Smooth muscle cell of the brain vasculature (primary cell): ENCODE results near the gene SPINT3.
"Not testable (repeated sequence)": the region's sequence is repeated elsewhere in the genome, so short reads cannot be mapped to it uniquely, and the experiment has no call there.

ENCODE experiments used
- DNase-seq: peaks from one replicate; pipeline ENCODE4 v3.0.0-alpha.2; 2012; ENCODE audit warnings: low read depth, low spot score

Gene SPINT3

DNA sequence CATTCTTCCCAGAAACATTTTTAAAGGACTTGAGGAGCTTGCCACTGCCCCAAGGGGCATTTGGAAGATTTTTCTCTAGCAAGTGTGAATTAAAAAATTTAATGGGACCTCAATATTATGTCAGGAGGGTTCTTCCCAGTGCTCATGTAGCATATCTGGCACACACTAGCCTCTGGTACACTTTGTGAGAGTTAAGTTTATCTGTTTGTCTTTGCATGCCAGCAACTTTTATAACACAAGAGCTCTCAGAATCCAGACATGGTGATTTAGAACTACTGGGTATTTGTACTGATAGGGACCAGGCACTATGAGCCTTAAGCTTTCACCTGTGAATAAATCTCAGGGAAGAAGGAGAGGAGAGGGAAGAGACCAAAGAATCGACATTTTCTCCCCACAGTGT lies 12.9 kb downstream of the SPINT3 start:
- no peak for DNase-seq

DNA sequence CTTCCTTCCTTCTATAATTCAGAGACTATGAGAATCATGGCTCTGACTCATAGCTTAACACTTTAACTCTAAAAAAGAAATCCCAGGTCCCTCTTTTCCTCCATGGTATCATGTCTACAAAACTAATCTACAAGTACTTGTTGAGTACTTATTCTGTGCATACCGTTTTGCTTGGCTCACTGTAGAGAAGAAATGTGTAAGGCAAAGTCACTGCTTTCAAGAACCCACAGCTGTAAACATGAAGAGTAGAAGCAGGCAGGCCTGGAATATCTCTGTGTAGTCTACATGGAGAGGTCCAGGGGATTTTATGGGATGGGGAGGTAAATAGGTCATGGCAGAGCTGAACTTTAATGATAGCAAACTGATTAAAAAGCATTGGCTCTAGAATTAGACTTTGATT lies 13.8 kb downstream of the SPINT3 start:
- DNase-seq = no peak

DNA sequence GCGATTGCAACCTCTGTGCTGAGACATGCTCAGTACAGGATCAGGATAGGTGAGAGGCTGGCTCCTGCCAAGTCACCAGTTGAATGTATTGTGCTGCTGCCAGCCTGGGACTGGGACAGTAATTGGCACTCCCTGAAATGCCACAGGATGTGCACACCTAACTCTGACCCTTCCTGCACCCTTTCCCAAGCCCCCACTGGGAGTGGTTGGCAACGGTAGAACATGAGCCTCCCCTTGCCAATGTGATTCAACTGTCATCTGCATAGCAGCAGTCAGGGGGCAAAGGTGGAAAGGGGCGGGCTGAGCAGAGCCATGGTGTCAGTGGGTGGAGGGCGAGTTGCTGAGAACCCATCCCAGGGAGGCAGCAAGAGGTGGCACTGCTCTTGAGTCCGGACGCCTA lies 15.4 kb downstream of the SPINT3 start:
- no peak for DNase-seq

DNA sequence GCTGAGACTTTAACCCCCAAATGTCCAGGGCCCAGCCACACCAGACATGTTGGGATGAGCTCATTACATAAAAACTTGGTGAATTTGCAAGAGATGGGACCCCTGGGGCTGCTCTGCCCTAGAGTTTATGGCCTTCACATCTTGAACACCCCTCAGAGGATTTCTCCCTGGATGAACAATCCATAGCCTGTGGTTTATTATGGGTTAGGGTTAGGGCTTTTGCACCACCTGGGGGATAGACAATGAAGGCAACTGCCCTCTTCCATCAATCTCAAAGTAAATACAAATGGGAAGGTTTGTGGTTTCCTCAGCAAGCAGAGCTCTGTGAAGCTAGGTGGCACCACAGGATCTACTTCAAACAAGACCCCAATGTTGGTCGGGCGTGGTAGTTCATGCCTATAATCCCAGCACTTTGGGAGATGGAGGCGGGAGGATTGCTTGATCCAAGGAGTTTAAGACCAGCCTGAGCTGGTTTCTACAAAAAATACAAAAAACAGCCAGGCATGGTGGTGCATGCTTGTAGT lies 17.4 kb downstream of the SPINT3 start:
- no peak for DNase-seq

DNA sequence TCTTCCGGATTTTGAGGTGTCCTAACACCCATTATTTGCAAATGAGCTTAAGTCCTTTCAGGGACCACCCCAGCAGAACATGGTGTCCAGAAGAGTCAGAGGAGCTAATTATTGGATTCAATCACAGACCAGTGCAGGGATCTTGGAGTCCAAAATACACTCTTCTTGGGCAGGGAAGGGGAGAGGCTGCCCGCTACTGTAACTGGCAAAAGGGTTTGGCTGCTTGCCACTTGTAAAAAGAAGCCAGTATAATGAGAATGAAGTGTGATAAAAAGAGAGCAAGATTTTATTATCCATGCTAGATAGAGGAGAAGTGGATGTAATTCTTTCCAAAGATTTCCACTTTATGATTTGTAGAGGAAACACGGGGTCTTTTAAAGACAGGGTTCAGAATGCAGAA lies 19.3 kb downstream of the SPINT3 start:
- DNase-seq = no peak

DNA sequence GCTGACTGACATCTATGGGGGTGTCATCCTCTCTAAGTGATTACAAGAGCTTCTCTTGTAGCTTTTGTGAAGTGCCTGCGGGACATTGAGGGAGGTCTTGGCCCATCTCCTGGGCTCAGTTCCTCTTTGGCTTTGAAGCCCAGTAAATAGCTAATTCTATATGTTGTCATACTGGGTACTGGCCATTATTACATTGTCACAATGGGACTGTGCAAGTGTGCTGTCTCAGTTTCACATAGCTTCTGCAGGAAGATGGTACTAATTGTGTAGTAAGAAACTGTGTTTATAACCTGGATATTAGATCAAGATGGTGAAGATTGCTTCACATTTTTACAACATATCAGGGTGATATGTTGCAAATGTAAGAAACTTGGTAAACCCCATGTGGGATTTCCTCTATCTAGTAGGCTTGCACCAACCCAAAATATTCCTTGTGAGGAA lies 19.9 kb downstream of the SPINT3 start:
- no peak for DNase-seq

DNA sequence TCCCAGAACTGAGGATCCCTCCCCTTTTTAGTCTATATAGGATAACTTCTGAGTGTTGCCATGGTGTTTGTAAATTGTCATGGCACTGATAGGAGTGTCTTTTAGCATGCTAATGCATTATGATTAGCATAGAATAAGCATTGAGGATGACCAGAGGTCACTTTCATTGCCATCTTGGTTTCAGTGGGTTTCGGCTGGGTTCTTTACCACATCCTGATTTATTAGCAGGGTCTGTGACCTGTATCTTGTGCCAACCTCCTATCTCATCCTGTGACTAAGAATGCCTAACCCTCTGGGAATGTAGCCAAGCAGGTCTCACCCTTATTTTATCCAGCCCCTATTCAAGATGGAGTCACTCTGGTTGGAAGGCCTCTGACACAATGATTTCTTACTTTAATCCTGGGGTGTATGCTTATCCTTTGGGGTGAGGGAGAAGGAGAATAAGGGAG lies 26.3 kb downstream of the SPINT3 start:
- DNase-seq = no peak

DNA sequence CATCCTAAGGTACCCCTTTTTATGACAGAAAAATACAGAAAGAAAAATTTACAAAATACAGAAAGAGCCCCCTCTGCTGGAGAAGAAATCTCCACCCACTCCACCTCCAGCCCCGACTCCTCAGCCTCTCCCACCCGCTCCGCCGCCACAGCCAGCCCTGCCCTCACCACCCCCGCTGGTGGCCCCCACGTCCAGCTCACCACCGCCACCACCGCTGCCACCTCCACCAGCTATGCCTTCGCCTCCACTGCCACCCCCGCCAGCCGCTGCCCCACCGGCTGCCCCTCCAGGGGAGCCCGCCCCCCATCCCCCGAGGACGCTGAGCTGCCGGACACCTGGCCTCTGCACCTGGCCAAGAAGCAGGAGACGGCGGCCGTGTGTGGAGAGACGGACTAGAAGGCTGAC lies 28.2 kb downstream of the SPINT3 start:
- DNase-seq = no peak

DNA sequence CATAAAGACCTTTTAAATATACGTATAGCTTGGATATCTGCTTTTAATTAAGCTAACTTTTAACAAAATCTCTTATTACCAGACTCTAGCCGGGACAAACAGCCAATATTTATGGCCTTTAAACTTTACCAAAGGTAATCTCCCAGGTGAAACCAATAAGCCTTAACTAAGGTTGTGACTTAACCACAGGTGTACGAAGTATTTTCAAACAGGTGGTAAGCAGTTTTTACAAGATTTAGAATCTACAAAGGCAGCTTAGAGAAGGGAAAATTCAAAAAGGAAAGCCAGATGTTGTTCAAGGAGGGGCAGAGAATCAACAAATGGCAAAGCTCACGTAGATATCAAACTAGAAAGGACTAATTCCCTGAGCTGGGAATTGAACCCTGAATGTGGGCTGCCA lies 30.0 kb downstream of the SPINT3 start:
- no peak for DNase-seq

DNA sequence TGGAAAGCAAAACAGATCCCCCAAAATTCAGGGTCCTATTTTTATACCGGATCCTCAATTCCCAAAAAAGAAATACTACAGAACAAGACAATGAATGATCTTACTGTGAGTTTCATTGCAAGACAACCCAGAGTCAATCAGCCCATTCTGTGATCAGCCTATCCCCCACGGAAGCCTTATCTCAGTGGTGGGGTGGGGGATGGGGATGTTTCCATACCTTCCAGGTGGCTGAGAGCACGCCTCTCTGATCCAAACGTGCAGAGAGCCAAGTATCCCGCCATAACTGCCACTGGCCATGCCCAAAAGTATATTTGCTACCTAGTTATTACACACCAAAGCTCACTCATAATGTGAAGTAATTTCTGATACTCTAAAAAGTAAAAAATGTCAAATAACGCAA lies 30.7 kb downstream of the SPINT3 start:
- no peak for DNase-seq

DNA sequence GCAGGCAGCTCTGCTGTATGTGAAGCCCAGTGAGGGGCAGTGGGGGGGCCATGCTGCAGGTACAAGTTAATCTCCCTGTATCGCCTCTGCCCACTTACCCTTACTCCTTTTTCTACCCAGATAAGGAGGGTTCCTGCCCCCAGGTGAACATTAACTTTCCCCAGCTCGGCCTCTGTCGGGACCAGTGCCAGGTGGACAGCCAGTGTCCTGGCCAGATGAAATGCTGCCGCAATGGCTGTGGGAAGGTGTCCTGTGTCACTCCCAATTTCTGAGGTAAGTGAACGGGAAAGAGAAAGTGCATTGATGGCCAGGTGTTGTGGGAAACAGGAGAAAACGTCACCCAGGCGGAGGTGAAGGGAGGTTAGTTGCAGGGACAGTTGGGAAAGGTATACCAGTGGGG lies 35.6 kb downstream of the SPINT3 start:
- no peak for DNase-seq

DNA sequence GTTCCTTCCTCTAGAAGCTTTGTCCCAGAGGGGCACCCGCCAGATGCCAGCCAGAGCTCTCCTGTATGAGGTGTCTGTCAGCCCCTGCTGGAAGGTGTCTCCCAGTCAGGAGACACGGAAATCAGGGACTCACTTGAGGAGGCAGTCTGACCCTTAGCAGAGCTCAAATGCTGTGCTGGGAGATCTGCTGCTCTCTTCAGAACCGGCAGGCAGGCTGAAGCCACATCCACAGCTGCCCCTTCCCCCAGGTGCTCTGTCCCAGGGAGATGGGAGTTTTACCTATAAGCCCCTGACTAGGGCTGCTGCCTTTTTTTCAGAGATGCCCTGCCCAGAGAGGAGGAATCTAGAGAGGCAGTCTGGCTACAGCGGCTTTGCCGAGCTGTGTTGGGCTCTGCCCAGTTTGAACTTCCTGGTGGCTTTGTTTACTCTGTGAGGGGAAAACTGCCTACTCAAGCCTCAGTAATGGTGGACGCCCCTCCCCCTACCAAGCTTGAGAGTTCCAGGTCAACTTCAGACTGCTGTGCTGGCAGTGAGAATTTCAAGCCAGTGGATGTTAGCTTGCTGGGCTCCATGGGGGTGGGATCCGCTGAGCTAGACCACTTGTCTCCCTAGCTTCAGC lies 37.8 kb downstream of the SPINT3 start:
- not testable (repeated sequence) for DNase-seq

DNA sequence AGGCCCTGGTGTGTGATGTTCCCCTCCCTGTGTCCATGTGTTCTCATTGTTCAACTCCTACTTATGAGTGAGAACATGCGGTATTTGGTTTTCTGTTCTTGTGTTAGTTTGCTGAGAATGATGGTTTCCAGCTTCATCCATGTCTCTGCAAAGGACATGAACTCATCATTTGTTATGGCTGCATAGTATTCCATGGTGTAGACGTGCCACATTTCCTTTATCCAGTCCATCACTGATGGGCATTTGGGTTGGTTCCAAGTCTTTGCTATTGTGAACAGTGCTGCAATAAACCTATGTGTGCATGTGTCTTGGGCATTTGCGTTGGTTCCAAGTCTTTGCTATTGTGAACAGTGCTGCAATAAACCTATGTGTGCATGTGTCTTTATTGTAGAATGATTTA lies 43.1 kb downstream of the SPINT3 start:
- DNase-seq = not testable (repeated sequence)

DNA sequence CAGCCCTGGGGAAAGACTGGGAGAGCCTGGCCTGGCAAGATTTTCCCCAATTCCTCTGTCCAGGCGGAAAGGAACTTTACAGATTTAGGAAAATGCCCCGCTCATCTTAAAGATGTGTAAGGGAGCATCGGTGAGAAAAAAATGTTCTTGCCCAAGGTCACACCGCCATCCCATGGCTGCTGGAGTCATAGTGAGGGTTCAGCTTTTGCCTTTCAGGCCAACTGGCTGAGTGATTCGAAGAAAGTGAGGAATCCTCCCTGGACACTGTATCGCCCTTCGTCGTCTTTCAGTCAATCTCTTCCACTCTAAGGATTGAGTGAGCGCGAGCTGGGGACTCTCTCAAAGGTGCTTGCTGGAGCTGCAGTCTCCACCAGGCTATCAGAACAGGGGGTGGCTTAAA lies 44.5 kb downstream of the SPINT3 start:
- DNase-seq = no peak

DNA sequence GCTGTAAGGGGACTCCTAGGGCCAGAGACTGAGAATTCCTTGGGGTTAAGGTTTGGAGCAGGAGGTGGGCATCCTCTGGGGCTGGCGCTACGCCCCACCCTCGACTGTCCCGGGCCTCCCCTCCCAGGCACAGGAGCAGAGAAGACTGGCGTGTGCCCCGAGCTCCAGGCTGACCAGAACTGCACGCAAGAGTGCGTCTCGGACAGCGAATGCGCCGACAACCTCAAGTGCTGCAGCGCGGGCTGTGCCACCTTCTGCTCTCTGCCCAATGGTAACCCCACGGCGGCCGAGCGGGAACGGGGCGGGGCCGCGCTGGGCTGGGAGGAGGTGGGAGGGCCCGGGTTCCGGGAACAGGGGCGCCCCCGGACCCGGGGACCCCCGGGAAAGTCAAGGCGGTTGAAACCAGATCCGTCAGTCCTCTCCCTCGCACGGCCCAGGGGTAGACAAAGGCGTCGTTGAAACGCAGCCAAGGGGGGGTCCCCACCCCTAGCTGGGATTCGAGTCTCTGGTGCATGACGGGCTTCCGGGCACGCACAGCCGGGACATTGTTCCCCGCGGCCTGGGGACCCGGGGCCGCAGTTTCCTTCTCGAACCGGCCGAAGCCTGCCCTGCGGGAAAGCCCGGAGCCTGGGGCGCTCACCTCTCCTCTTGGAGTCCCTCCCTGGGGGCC lies 45.0 kb downstream of the SPINT3 start:
- DNase-seq = no peak

DNA sequence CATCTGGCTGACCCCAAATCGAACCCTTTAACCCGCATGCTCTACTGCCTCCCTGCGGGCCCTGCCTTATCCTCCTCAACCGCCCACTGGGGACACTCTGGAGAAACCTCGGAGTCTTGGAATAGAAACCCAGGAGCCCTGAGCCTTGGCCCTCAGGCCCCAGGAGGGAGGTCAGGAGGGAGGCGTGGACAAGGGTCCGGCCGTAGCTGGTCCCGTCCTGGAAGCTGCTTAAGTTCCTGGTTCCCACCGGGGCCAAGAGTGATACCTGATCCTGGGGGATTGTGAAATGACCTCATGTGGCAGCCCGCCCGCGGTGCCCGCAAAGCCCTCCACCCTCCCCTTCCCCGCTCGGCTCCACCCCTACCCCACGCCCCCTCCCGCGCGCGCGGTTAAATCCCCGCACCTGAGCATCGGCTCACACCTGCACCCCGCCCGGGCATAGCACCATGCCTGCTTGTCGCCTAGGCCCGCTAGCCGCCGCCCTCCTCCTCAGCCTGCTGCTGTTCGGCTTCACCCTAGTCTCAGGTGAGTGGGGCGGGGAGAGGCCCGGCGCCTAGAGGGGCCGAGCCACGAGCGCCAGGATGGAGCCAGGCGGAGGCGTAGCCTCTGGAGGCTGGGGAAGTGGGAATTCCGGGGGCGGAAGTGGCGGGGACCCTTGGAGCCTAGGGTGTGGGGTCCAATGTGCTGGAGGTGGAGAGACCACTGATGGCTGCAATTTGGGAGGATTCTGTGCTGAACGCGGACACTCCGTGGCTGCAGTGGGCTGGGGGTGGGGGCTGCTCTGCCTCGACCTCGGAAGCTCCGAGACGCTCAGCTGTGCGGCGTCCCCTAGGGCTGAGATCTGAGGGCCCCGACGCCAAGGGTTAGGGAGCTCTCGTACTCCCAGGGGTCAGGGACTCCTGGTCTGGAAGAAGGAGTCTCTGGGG lies 45.8 kb downstream of the SPINT3 start, which contains the start of gene WFDC2:
Gene WFDC2, plus strand, starts transcription at position 418 of the 926 bp plus-strand sequence. Its CDS starts 29 bp downstream, at position 447.
- no peak for DNase-seq

DNA sequence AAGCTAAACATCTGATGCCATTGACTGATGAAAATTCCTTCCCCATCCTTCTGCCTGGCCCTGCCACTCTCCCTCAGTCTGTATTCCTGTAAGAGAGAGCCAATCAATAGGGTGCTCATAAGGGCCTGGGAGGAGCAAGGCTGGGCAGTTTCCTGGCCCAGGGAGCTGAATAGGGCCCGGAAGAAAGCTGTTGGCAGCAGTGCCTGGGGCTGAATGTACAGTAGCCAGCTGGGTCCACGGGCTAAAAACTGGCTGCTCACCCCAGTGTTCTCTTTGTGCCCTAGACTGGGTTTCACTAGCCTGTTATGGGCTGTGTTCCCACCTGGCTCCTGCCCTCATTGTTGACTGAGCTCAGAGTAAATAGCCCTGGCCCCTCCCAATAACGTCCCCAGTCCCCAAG lies 47.6 kb downstream of the SPINT3 start:
- no peak for DNase-seq

DNA sequence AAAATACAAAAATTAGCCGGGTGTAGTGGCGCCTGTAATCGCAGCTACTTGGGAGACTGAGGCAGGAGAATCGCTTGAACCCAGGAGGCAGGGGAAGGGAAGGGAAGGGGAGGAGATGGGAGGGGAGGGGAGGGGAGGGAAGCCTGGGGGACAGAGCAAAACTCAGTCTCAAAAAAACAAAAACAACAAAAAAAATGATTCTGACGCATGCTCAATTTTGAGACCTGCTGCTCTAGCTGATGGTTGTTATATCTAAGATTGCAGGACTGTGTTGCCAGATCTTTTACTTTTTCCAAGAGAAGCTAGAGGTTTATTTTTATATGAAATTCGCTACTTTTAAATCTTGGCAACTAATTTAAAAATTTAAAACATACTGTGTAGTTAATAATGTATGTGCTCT lies 48.2 kb downstream of the SPINT3 start:
- DNase-seq = no peak

DNA sequence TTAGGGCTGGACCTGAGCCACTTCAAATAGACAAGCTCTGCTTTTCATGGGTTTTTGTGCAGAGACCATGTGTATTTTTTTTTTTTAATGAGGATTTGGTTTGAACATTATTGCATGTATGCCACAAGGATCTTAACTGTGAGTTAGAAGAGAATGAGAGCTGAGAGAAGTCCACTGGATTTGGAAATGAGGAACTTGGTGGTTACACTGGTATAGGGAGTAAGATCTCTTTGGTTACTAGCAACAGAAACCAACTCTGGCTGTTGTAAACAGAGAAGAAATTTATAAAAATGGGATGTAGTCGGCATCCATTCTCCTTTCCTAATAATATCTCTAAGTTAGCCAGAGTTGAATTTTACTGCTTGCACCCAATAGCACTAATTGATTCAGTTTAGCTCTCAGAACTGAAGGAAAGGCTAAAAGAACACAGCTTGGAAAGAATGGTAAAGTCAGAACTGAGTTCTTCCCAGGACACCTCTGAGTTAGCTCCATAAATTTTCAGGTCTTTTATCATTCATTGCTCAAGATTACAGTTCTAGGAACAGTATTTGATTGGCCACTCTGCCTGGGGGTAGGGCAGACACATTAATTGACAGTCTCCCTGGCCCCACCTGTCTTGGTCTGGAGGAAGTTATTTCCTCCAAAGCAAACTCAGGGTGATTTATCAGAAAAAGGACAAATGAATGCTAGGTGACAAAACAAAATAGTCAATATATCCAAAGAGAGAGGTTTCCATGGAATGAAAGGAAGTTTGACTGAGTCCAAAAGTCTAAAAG lies 49.7 kb downstream of the SPINT3 start:
- DNase-seq = no peak

DNA sequence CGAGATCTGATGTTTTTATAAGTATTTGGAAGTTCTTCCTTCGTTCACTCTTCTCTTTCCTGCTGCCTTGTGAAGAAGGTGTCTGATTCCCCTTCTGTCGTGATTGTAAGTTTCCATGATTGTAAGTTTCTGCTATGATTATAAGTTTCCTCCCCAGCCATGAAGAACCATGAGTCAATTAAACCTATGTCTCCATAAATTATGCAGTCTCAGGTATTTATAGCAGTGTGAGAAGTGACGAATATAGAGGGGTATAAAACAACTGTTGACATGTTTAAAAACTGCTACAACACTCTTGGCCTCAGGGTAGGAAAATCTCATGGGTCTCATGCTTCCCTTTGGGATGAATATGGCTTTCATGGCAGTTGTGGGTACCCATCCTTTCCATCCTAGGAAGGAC lies 51.7 kb downstream of the SPINT3 start:
- no peak for DNase-seq
